ENCODE results near the gene EYS.
"Not testable (repeated sequence)": the region's sequence is repeated elsewhere in the genome, so short reads cannot be mapped to it uniquely, and the experiment has no call there.

EYS gene

DNA sequence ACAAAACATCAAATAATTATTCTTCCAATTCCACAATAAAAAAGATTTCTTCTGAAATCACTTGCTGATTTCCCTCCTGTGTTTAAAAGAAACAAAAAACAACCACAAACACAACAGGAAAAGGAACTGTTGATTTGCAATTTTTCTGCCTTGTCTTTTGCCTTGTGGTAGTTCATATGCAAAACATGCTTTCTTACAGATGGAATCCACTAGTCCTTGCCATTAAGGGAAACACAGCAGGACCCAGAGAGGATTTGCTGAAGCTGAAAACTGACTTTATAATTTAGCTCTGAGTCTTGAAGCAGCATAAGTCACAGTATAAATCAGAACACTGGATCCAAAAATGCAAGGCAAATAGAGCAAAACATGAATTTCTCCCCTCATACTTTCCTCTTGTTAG, 1742.7 kb downstream of the EYS start:
- DNase-seq (ENCODE audit: low read depth in 3 of 3), result no peak

DNA sequence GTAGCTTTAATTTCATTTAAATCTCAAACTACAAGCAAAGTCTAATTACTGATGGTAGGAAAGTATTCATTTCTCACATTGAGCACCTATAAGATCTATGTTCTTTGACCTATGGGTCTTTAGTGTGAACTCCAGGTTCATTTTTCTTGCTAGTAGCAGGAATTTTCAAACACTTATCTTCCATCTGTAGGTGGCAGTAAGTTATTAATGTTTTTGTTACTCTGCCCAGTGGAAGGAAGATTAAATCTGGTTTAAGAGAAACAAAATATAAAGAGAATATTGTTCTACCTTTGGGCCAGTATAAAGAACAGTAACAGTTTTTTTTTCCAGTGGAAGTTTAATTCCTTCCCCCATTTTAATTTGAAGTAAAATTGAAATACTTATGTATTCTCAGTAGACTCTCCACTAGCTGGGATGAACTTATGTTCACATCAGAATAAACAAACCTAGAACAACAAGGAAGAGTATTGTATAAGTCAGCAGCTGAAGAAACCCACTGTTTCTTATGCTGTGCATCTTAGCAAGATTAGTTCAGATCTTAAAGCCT, 1743.2 kb downstream of the EYS start:
- no peak for DNase-seq (ENCODE audit: low read depth in 3 of 3)

DNA sequence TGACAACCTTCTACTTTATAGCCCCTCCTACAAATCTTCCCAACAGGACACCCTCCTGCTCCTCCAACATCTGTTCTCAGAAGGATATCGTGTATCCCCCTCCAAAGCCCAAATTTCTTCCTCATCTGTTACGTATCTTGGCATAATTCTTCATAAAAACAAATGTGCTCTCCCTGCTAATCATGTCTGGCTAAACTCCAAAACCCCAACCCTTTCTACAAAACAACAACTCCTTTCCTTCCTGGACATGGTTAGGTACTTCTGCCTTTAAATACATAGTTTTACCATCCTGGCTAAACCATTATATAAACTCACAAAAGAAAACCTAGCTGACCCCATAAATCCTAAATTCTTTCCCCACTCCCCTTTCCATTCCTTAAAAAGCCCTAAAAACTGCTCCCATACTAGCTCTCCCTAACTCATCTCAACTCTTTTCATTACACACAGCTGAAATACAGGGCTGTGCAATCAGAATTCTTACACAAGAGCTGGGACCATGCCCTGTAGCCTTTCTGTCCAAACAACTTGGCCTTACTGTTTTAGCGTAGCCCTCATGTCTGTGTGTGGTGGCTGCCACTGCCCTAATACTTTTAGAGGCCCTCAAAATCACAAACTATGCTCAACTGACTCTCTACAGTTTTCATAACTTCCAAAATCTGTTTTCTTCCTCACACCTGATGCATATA, 1753.5 kb downstream of the EYS start:
- DNase-seq (ENCODE audit: low read depth in 3 of 3), result not testable (repeated sequence)

DNA sequence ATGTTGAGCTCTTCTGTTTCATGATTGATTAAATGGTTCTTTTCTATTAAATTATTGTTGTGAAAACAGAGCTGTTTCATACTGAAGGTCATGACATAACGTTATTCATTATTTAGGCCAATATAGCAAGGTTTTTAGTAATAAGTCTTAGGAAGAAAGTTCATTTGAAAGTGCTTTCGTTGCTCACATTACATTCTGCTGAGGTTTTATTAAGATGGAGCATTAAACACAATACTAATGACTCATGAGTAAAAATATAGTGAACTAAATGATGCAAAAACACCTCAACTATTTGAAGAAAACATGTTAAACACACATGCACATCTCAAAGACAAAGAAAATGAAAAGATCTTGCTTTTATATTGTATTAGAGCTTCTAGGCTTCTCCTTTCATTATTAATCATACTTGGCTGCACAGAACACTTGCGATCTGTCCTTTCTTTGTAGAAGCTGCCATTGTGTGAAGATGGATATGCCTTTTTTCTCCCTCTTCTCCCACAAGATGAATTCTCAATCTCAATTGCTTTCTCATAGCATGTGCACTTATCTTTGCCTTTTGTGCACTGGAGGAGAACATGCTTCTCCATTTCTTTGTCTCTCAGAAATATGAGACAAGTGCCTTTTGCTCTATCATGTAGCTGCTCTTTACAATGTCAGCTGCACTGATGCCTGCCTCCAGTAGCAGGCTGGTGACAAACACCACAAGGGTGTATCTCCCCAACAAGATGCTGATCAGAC, 1759.1 kb downstream of the EYS start:
- no peak for DNase-seq (ENCODE audit: low read depth in 3 of 3)

DNA sequence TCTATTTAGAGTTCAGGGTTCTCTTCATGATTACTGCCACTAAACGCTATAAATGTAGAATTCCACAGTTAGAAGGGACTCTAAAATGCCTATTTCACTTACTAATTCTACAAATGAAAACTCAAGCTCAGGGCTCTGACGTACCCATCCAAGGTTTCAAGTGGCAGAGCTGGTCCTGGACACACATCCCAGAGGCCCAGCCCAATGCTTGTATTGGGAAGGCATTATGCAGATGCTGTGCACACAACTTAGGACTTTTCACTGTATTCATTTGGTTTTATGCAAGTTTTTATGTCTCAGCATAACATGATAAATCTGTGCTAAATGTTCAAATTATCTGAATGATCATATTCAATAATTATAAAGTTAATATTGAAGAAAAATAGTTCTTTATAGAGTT, 1761.0 kb downstream of the EYS start:
- DNase-seq (ENCODE audit: low read depth in 3 of 3), result no peak

DNA sequence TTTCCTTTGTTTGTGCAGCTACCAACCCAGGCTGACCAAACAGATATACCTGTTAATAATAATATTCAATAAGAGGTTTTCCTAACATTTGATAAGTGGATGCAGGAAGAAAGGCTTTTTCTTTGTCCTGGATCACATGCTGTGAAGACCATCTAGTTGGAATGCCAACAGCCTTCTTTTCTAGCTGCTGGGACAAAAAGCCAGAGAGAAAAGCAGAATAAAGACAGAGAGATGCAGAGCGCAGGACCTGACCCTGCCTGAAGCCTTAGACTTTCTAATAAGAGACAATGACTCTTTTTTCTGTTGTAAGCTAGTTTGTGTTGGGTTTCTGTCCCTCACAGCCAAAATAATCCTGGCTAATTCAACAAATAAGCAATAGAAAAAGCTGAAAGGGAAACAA, 1763.2 kb downstream of the EYS start:
- no peak for DNase-seq (ENCODE audit: low read depth in 3 of 3)

DNA sequence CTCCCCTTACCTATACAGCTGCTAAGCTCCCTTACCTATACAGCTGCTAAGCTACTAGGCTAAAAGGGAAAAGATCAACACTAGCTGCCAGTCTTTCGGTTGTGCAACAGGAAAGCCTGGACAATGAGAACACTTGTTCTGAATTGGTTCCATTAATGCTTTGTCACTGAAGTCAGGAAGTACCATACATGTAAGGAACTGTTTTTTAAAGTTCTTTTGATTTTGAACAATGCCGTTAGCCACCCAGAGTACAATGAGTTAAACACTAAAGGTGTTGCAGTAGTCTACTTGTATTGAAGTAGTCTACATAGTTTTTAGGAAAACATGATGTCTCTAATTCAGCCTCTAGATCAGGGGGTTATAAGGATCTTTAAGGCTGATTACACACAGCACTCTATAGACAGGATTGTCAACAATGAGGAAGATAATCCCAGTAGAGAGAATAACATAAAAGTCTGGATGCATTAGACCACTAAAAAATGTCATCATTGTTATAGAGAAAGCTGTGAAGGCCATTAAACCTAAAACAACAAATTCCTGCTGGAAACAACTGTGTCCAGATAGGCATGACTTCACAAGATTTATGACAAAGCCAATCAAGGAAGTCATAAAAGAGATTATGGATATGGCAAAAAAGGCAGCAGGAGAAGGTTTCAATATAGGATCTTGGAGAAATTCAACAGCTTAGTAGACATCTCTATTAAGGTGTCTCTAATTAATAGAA, 1765.1 kb downstream of the EYS start:
- no peak for DNase-seq (ENCODE audit: low read depth in 3 of 3)

DNA sequence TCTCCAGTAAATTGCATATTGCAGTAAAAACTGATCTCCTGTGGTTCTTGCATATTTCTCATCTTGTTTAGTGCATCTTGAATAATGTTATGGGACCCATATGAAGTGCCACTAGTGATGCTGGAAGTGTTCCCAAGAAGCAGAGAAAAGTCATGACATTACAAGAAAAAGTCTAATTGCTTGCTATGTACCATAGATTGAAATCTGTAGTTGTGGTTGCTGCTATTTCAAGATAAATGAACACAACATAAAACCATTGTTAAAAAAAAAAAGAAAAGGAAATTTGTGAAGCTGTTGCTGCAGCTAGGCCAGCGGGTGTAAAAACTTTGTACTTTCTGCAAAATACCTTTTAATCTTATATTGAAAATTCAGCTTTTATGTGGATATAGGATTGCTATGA, 1767.0 kb downstream of the EYS start:
- no peak for DNase-seq (ENCODE audit: low read depth in 3 of 3)

DNA sequence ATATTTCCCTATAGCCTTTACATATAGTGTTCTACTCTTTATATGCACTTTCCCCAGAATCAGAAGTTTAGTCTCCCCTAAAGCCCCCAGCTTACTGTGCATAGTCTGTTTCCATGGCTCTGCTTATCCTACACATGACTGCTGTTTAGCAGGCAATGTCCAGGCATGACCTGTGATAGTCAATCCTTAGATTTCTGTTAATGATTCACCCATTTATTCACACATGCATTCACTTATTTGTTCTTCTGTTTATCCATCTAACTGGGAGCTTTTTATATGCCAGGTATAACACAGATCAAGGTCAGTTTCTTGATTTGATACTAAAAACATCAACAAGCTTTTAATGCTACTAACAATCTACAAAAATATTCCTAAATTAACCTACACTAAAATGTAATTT, 1770.6 kb downstream of the EYS start:
- DNase-seq (ENCODE audit: low read depth in 3 of 3), result no peak

DNA sequence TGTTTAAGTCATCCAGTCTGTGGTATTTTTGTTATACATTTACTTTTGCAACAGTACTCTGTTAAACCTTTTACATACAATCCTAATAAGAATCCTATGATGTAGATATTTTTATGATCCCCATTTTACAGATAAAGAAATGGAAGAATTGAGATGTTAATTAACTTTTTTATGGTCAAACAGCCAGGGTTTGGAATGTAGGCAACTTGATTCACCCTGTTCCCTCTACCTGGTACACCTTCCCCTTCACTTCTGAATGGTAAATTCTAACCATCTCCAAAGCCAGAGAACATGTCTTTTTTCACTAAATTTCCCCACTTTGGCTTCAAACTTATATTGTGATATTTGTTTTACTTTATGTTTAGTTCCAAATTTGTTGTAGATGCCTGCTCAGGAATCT, 1771.3 kb downstream of the EYS start:
- no peak for DNase-seq (ENCODE audit: low read depth in 3 of 3)

DNA sequence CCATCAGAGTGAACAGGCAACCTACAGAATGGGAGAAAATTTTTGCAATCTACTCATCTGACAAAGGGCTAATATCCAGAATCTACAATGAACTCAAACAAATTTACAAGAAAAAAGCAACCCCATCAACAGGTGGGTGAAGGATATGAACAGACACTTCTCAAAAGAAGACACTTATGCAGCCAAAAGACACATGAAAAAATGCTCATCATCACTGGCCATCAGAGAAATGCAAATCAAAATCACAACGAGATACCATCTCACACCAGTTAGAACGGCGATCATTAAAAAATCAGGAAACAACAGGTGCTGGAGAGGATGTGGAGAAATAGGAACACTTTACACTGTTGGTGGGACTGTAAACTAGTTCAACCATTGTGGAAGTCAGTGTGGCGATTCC, 1773.1 kb downstream of the EYS start:
- DNase-seq (ENCODE audit: low read depth in 3 of 3), result not testable (repeated sequence)

DNA sequence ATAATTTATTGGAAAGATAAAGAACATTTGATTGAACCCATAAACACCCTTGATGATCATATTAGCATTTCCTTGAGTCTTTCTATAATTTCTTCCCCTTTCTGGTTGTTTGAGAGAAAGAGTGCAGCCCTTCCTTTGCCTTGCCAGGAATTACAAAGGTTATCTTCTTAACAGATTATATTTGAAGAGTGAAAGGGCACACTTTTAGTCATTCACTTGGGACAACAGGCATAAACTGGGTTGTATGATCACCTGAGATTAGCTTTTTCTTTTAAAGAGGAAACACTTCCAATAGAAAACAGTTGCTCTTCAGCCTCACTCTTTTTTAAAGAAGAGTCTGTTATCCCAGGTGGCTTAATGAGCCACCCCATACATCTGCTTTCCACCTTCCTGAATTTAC, 1776.2 kb downstream of the EYS start:
- DNase-seq (ENCODE audit: low read depth in 3 of 3), result no peak

DNA sequence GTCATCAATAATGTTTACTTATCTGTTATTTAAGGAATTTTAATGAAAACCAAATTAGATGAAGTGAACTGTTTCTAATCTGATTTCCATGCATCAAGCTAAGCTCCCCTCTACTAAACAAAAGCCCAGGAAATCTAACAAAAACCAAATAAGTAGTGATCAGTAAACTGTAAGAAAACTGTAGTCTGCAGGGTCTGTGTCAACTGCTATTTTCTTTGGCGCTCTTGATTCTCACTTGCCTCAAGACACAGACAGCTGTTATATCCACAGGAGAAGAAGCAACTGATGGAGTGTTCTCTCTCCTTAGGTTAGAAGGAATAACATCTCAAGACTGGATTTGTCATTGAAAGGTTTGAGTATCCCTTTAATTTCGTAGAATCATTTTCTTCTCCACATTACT, 1777.9 kb downstream of the EYS start:
- DNase-seq (ENCODE audit: low read depth in 3 of 3), result no peak

DNA sequence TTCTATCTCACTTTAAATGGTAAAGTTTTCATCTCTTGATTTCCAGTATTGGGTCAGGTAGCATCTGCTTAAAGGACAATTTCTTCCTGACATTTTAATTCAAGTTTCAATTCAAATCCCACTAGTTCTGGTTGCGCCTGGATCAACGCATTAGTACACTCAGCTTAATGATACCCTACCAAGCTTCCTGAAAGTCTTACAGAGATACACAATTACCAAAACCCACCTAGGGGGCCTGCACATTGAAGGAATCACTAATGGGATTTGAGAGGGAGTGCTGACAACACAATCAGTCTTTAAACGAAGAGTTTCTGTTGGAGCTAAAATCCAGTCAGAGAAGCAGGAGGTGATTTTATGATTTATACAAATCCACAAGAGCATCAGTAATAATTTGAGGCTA, 1778.4 kb downstream of the EYS start:
- DNase-seq (ENCODE audit: low read depth in 3 of 3), result no peak

DNA sequence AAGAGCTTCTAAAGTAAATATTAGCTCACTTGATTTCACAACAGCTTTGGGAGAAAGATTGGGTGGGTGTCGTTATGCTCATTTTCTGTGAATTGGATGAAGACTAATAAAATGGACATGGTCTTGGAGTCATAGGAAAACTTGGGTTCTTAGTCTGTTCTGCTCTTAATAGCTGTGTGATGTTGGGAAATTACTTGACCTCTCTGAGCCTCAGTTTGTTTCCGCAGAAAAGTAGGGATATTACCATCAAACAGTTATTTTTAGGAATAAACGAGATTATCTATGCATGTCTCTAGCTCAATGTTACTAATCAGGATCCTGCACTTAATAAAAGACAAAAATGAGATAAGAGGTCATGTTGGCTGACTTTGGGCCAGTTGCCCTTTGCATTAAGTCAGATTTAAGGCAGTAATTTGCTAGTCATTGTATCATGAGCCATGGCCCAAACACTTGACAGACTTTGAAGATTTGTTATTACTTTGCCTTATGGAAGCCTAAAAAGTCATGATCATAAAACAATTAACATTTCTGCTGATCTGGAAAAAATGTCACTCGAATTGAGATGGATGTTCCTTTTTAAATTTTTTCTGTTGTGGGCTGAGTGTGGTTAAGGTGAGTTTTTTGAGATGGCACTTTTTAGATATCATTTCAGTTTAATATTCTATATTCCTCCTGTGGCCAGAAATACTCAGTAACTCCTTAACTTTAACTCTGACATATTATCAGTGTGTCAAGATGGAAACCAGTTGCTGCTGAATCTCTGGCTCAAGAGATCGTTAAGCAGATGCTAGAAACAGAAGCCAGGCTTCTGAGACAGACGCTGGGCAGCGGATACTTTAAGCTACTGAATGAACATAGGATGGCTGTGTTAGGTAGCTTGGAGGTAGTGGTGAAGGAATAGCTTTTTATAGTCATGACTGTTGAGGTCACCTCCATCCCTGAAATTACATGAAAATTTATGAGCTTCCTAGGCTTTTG, 1779.8 kb downstream of the EYS start:
- DNase-seq (ENCODE audit: low read depth in 3 of 3), result no peak

DNA sequence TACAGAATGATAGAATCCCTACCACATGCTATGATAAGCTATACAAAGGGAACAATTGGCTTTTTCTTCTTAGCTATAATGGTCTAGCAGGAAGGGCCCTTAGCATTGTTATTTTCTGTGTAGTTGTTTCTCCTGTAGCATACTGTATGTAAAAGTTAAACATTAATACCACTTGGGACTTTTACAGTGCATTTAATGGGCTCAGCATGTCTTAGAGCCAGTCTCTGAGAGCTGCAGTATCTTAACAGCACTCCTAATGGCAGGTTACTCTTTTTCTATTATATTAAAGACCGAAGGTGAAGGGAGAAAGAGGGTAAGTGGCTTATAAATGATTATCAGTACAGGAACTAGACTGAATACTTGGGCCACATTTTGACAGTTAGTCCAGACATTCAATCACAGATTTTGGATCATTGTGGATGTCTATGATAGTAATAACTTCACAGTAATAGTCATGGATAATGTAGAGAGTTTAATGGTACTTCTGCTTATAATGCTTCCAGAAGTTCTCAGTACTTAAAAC, 1780.7 kb downstream of the EYS start:
- DNase-seq (ENCODE audit: low read depth in 3 of 3), result no peak

DNA sequence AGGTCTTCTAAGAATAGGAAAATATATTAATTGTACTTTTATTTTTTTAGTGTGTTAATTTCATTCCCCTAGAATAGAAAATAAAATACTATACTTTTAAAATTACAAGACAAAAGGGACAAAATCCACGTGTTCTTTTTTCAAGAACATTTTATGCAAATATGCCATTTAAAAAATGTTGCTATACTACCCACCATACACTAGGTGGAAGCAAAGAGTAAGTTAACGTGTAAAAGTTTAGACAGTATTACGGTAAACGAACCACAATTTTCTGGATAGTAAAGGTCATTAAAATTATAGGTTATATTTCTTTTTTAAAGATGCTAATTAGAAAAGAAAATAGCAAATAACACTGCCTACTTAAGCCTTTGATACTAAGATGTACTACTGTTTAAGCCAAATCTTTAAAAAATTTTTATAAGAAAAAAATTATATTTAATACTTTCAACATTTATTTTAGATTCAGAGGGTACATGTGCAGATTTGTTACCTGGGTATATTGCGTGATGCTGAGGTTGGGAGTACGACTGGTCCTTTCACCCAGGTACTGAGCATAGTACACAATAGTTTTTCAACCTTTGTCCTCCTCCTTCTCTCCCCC, 1783.8 kb downstream of the EYS start:
- DNase-seq (ENCODE audit: low read depth in 3 of 3), result no peak

DNA sequence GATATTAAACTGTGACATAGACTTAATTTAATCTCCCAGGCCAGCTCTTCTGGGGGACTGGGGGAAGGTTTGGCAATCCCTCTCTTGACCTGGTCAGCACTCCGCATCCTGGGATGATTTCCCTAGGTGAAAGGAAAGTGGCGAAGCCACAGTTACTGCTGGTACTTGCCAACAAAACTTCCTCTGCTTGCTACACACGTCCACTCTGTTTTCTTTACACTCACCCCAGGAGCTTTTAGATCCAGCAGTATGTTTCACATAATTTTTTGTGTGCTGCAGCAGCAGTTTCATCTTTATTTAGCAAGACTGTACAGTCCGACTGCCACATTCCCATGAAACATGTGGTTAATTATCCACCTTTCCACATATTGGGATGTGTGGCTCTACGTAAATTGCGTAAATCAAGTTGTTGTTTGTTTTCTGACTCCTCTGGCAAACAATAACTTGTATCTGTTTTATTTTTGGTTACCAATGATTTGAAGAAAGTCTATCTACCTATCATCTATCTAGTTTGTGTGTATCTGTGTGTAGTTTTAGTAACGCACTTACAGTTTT, 1787.4 kb downstream of the EYS start:
- no peak for DNase-seq (ENCODE audit: low read depth in 3 of 3)

DNA sequence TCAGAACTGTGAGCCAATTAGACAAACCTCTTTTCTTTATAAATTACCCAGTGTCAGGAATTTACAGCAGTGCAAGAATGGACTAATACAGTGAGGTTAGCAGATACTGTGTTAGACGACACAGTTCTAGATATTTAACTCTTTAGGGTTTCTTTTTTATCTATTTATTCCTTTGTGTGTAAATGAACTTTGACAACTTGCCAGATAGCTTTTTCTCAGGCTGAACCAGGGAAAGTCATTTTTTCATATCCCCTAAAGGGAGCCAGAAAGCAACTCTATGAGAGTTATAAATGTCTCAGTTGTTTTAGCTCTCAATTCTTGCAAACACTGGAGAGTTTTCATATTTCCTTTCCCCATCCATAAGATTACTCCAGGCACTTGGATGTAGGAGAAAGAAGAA, 1794.1 kb downstream of the EYS start:
- no peak for DNase-seq (ENCODE audit: low read depth in 3 of 3)

DNA sequence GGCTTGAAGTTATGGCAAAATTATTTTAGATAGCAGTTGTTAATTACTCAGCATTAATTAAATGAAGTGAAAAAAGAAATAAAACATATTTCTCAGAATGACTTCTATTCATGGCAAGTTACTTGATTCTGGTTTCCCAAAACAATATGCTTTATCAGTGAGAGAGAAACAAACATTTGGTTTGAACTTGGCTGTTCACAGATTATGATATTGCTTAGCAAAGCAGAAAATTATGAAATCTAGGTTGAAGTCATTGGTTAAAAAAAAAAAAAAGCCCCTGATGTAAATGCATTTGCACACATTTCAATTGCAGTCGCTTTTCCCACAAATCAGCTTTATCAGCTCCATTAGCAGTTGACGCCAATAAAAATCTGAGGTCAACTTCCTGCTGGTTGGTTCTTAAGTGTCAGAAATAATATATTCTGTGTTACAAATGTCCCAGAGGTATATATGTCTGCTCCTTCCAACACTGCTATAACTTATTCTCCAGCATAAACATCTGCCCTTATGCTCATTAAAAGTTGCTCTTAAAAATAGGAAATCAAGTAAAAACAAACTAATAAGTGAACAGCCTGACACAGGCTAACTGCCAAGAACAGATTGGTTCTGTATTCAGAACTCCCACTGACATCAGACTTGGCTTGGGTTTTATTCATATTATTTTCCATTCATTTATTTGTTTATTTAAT, 1796.0 kb downstream of the EYS start:
- no peak for DNase-seq (ENCODE audit: low read depth in 3 of 3)

All from stimulated activated CD4-positive, alpha-beta T cell treated with anti-CD3 and anti-CD28 coated beads, TNF-alpha, amount 100 ng/mL, for 24 hours (primary cell).